ENCODE data around the gene MAL.

DNA sequence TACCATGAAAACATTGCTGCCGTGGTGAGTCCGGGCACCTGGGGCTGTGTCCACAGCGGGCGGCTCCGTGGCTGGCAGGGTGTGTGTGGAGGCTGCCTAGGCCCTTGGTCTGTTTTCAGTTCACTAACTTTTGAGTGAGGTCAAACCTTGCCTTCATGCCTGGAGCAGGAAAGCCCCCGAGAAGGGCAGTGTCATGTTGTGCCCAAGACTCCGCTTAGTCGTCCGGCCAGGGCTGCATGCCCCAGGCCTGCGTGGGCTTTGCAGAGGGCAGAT is 24.1 kb downstream of the MAL start:
- TF ChIP-seq, protein P1, sequence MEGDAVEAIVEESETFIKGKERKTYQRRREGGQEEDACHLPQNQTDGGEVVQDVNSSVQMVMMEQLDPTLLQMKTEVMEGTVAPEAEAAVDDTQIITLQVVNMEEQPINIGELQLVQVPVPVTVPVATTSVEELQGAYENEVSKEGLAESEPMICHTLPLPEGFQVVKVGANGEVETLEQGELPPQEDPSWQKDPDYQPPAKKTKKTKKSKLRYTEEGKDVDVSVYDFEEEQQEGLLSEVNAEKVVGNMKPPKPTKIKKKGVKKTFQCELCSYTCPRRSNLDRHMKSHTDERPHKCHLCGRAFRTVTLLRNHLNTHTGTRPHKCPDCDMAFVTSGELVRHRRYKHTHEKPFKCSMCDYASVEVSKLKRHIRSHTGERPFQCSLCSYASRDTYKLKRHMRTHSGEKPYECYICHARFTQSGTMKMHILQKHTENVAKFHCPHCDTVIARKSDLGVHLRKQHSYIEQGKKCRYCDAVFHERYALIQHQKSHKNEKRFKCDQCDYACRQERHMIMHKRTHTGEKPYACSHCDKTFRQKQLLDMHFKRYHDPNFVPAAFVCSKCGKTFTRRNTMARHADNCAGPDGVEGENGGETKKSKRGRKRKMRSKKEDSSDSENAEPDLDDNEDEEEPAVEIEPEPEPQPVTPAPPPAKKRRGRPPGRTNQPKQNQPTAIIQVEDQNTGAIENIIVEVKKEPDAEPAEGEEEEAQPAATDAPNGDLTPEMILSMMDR (conservative IDR thresholded peaks at IDR 0.05; ENCODE audit: low read depth, low read length), result no peak
- TF ChIP-seq EZH2 (IDR thresholded peaks at IDR 0.05; ENCODE audit: low read length, unreplicated experiment) (no peak), EZH2phosphoT487 (IDR thresholded peaks at IDR 0.05; ENCODE audit: borderline replicate concordance, low read length) (no peak)
